Naive B cell (primary cell): ENCODE measurements around the gene NGEF. TPM values are rescaled to one million over a fixed set of nuclear protein-coding genes. Genes with fewer than 3 reads are reported as not detected.
A peak's percentile ranks its signal among the peaks of the same experiment; 100 is the strongest.
"Not testable (repeated sequence)": the region's sequence is repeated elsewhere in the genome, so short reads cannot be mapped to it uniquely, and the experiment has no call there.

Experiments used
- ATAC-seq, 2 donors: fragments of 150-1000 bp; cut with Tn5 transposase; 2 replicates each; pipeline ENCODE4 v1.10.0; 2021; ENCODE audit warnings: low read depth in 2 of 2, mild to moderate bottlenecking in 2 of 2, moderate library complexity in 2 of 2
- DNase-seq: peaks from one replicate; pipeline ENCODE4 v3.0.0; 2022
- H3K27ac Mint-ChIP-seq, 6 donors: one replicate each; pipeline ENCODE4 v1.8.0; 2020 to 2022; ENCODE audit warnings: mild to moderate bottlenecking in 6 of 6, mixed read lengths in 6 of 6, moderate library complexity in 5 of 6, inconsistent platforms in 2 of 6
- H3K27me3 Mint-ChIP-seq, 3 donors: one replicate each; pipeline ENCODE4 v1.8.0; 2021 to 2022; ENCODE audit warnings: mixed read lengths in 3 of 3, mild to moderate bottlenecking in 1 of 3
- H3K36me3 Mint-ChIP-seq, 2 donors: one replicate each; pipeline ENCODE4 v1.8.0; 2020 to 2022; ENCODE audit warnings: mixed read lengths in 2 of 2, inconsistent platforms in 1 of 2, mild to moderate bottlenecking in 1 of 2
- H3K4me1 Mint-ChIP-seq, 3 donors: one replicate each; pipeline ENCODE4 v1.8.0; 2020 to 2022; ENCODE audit warnings: mixed read lengths in 3 of 3, inconsistent platforms in 1 of 3, mild to moderate bottlenecking in 1 of 3, moderate library complexity in 1 of 3
- H3K4me3 Mint-ChIP-seq, 8 donors: one replicate each; pipeline ENCODE4 v1.8.0; 2020 to 2022; ENCODE audit warnings: mild to moderate bottlenecking in 8 of 8, mixed read lengths in 8 of 8, moderate library complexity in 8 of 8, inconsistent platforms in 2 of 8
- H3K9me3 Mint-ChIP-seq, 7 donors: one replicate each; pipeline ENCODE4 v1.8.0; 2020 to 2022; ENCODE audit warnings: mixed read lengths in 7 of 7, mild to moderate bottlenecking in 5 of 7, inconsistent platforms in 2 of 7, moderate library complexity in 1 of 7
- polyA plus RNA-seq, 6 donors: library from polyadenylated mRNA; unstranded; fragments of 300-500 nt; fragmentation: Illumina TruSeq; gene quantifications; one replicate each; pipeline ENCODE4 v1.2.3, GENCODE V29; 2021; ENCODE audit warnings: low read depth in 6 of 6

The NGEF gene
- polyA plus RNA-seq, 6 donors from 2014 or later: 0.74 TPM; not detected in 5

DNA sequence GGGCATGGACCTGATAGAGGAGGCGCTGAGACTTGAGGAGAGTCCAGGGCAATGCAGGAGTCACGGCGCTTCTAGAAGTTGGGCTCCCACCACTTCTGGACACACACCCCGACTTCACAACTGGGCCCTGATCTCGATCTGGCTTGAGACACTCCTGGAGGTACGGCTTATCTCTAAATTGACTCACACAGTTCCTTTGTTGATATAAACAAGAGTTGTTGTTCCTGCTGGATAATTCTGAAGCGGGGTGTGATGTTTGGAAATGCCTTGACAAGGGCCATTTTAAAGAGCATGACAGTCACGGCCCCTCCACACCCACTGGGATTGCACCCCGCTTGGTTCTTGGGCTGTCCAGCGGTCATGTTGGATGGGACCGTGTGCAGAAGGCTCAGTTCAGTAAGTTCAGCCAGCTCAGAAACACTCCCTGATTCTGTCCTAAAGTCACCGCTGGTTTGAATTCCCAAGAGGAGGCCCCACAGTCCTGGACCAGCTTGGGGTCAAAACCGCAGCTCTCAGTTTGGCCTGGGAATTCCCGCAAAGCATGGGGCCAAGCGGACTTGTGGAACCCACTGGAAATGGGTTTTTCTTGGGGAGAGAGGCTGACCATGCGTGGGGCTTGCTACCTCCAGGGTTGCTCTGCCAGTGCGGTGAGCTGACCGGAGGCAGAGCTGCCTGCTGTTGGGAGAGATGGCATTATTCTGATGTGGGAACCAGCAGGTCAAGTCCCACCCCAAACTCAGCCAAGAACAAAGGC lies 10.1 kb upstream of the NGEF start:
- no peak for DNase-seq
- no peaks in the 10 kb centered on the region for H3K36me3 Mint-ChIP-seq
- H3K4me3 Mint-ChIP-seq: no peak overlapping the region
- H3K27me3 Mint-ChIP-seq: no peaks in the 10 kb centered on the region
- ATAC-seq: no peak
- no peak overlapping the region for H3K27ac Mint-ChIP-seq
- H3K4me1 Mint-ChIP-seq: no peaks in the 10 kb centered on the region
- peaks cover 0 to 3% (median 0%) of the 10 kb centered on the region in 7 donors for H3K9me3 Mint-ChIP-seq

DNA sequence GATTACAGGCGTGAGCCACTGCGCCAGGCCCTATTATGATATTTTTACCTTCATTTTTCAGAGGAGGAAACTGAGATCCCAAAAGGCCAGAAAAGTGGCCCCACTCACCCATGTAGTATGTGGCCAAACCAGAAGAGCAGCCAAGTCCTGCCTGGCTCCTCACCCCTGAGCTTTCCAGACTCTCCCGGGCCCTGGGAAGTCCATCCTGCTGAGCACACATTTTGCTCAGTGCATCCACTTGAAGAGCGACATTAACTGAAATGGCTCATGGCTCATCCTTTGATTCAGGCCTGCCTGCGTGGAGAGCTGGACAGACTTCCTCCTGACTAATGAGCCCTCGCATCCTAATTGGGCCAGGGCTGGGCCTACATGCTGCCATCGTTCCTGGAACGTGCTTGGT lies 9.5 kb upstream of the NGEF start:
- Mint-ChIP-seq H3K36me3 (no peaks in the 10 kb centered on the region), H3K27me3 (no peaks in the 10 kb centered on the region), H3K4me1 (no peaks in the 10 kb centered on the region), H3K9me3 (peaks cover 0 to 6% (median under 1%) of the 10 kb centered on the region in 7 donors), H3K4me3 (no peak overlapping the region), H3K27ac (peak overlapping the region in 1 of 6 donors; percentile 47)
- ATAC-seq (no peak), DNase-seq (no peak)

- no peaks in the 10 kb centered on the region for H3K27me3 Mint-ChIP-seq
- no peaks in the 10 kb centered on the region for H3K36me3 Mint-ChIP-seq
- H3K4me3 Mint-ChIP-seq: no peak overlapping the region
- ATAC-seq (no peak), DNase-seq (no peak)
- peaks cover 0 to 9% (median 3%) of the 10 kb centered on the region in 7 donors for H3K9me3 Mint-ChIP-seq
- H3K27ac Mint-ChIP-seq: no peak overlapping the region
- no peaks in the 10 kb centered on the region for H3K4me1 Mint-ChIP-seq
Observed at GRCh38 chr2:233021771-233022170, 8.7 kb upstream of the NGEF start.

DNA sequence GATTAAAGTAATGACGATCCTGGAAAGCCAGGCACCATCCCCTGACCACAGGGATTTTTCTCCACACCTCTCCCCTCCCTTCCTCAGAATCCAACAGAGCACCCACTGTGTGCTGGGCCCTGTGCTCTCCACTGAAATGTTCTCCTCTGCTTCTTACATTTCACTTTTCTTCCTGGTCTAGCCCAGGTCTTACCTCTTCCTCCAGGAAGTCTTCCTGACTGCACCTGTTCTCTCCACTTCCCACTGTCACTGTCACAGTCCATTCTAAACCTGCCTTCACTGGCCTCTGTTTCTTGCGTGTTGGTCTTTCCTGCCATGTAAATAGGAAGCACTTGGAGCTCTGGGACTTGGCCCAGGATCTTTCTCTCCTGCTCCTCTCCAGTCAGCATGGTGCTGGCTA lies 7.4 kb upstream of the NGEF start:
- Mint-ChIP-seq H3K4me1 (no peaks in the 10 kb centered on the region), H3K27me3 (peaks cover 0 to 12% (median 2%) of the 10 kb centered on the region in 3 donors), H3K27ac (peak overlapping the region in 1 of 6 donors; percentile 39), H3K9me3 (peaks cover 0 to 9% (median 3%) of the 10 kb centered on the region in 7 donors), H3K4me3 (no peak overlapping the region), H3K36me3 (peaks cover 0 to 3% of the 10 kb centered on the region in 2 donors)
- ATAC-seq (no peak), DNase-seq (no peak)

GRCh38 chr2:233019610-233020009 lies 6.6 kb upstream of the NGEF start:
- Mint-ChIP-seq H3K36me3 (peaks cover 0 to 12% of the 10 kb centered on the region in 2 donors), H3K27me3 (peaks cover 0 to 17% (median 6%) of the 10 kb centered on the region in 3 donors)
- H3K27ac Mint-ChIP-seq, DNase-seq, H3K9me3 Mint-ChIP-seq, H3K4me3 Mint-ChIP-seq, H3K4me1 Mint-ChIP-seq, ATAC-seq: not testable (repeated sequence)

GRCh38 chr2:233017947-233018346 lies 4.9 kb upstream of the NGEF start:
- H3K27me3 Mint-ChIP-seq: peaks cover 0 to 17% (median 6%) of the 10 kb centered on the region in 3 donors

GRCh38 chr2:233015019-233015645 lies 2.1 kb upstream of the NGEF start:
- DNase-seq: no peak
- Mint-ChIP-seq H3K27ac (no peak overlapping the region), H3K27me3 (peaks cover 7 to 38% (median 21%) of the 10 kb centered on the region in 3 donors), H3K4me1 (peaks cover 11 to 18% (median 12%) of the 10 kb centered on the region in 3 donors), H3K36me3 (peaks cover 0 to 13% of the 10 kb centered on the region in 2 donors), H3K9me3 (peaks cover 0 to 9% (median 6%) of the 10 kb centered on the region in 7 donors), H3K4me3 (no peak overlapping the region)
- ATAC-seq: no peak

More at GRCh38 chr2:233017947-233018346, 4.9 kb upstream of the NGEF start:
- Mint-ChIP-seq H3K4me1 (no peaks in the 10 kb centered on the region), H3K27ac (no peak overlapping the region), H3K4me3 (no peak overlapping the region), H3K36me3 (peaks cover 0 to 13% of the 10 kb centered on the region in 2 donors), H3K9me3 (peaks cover 0 to 9% (median 6%) of the 10 kb centered on the region in 7 donors)
- DNase-seq (no peak), ATAC-seq (no peak)

DNA sequence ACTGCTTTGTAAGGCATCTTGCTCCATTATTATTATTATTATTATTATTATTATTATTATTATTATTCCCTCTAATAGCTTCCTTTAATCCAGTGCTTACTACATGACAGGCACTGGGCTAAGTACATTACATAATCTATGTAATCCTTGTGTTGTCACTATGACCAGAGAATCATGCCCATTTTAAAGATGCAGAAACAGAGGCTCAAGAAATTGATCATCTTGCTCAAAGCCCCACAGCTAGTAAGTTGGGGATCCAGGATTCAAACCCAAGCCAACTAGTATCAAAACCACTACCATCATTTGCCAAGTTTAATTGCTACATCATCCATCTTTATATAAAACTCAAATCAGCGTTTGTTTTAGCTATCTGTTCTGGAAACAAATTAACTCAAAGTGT lies 594 bp upstream of the NGEF start:
- Mint-ChIP-seq H3K27ac (no peak overlapping the region), H3K27me3 (peaks cover 7 to 42% (median 22%) of the 10 kb centered on the region in 3 donors), H3K4me3 (no peak overlapping the region), H3K4me1 (peaks cover 11 to 18% (median 12%) of the 10 kb centered on the region in 3 donors), H3K9me3 (peaks cover 0 to 9% (median 6%) of the 10 kb centered on the region in 7 donors), H3K36me3 (peaks cover 0 to 13% of the 10 kb centered on the region in 2 donors)
- DNase-seq (no peak), ATAC-seq (no peak)

DNA sequence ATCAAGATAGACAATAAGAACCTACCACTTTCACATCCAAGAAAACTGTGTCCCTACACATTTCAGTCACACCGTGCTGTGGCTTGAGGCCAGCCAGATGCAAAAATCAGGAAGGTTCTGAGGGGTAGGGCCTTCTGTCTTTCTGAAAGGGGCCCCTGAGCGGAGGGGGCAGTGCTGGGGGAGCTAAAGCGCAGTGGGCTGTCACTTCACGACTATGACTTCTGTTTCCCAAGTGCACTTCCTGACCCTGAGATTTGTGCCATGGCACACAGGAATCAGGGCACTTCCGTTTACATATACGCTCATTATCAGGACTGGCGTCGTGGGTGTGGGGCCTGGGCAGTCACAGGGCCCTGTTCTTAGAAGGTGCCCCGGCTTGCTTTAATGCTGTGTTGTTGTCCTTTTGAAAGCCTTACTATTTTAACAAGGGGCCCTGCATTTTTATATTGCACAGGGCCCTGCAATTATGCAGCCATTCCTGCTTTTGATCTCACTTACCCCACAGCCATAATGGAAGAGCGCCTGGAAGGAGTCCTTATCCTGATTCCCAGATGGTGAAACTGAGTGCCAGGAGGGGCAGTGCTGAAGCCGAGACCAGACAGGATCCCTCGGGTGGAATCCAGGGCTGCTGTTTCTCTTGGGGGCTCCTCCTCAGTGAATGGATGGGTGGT lies 620 bp downstream of the NGEF start:
- H3K27ac Mint-ChIP-seq: peak overlapping the region in 4 of 6 donors; percentile 15 to 79 (median 72)
- H3K36me3 Mint-ChIP-seq: peaks cover 0 to 13% of the 10 kb centered on the region in 2 donors
- peaks cover 0 to 6% (median 3%) of the 10 kb centered on the region in 7 donors for H3K9me3 Mint-ChIP-seq
- H3K27me3 Mint-ChIP-seq: peaks cover 12 to 42% (median 22%) of the 10 kb centered on the region in 3 donors
- peak overlapping the region in 1 of 8 donors; percentile 35 for H3K4me3 Mint-ChIP-seq
- ATAC-seq: no peak
- DNase-seq: no peak
- H3K4me1 Mint-ChIP-seq: peaks cover 11 to 18% (median 12%) of the 10 kb centered on the region in 3 donors

- Mint-ChIP-seq H3K27ac (peak overlapping the region in 1 of 6 donors; percentile 79), H3K4me3 (no peak overlapping the region), H3K36me3 (peaks cover 0 to 13% of the 10 kb centered on the region in 2 donors), H3K27me3 (peaks cover 12 to 42% (median 22%) of the 10 kb centered on the region in 3 donors), H3K9me3 (peaks cover 0 to 6% (median 0%) of the 10 kb centered on the region in 7 donors), H3K4me1 (peaks cover 11 to 18% (median 12%) of the 10 kb centered on the region in 3 donors)
- DNase-seq (no peak), ATAC-seq (no peak)
Observed at GRCh38 chr2:233011702-233012131, 1.3 kb downstream of the NGEF start.

DNA sequence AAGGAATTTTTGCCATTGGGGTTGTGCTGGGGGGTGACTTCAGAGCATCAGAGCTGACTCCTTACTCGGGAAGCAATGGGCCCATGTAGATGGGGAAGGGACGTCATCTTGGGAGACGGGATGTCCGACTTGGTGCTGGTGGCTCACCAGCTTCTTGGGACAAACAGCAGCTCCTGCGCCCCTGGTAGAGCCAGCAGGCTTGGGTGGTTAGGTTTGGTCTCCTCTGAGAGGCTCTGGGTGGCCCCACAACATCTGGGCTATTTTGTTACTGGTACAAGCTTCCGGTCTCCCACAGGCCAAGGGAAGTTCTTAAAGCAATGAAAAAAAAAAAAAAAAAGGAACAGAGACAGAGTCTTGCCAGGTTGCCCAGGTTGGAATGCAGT lies 1.8 kb downstream of the NGEF start:
- no peak for DNase-seq
- Mint-ChIP-seq H3K4me1 (peaks cover 11 to 18% (median 12%) of the 10 kb centered on the region in 3 donors), H3K27me3 (peaks cover 12 to 37% (median 22%) of the 10 kb centered on the region in 3 donors), H3K4me3 (no peak overlapping the region), H3K9me3 (peaks cover 0 to 6% (median 0%) of the 10 kb centered on the region in 7 donors), H3K27ac (peak overlapping the region in 2 of 6 donors; percentile 26 to 49), H3K36me3 (peaks cover 0 to 13% of the 10 kb centered on the region in 2 donors)
- no peak for ATAC-seq

GRCh38 chr2:233010569-233011267 lies 2.3 kb downstream of the NGEF start:
- ATAC-seq (no peak), DNase-seq (no peak)
- H3K4me3 Mint-ChIP-seq: no peak overlapping the region
- H3K36me3 Mint-ChIP-seq: peaks cover 0 to 13% of the 10 kb centered on the region in 2 donors
- H3K27ac Mint-ChIP-seq: no peak overlapping the region
- peaks cover 11 to 18% (median 12%) of the 10 kb centered on the region in 3 donors for H3K4me1 Mint-ChIP-seq
- peaks cover 0 to 6% (median 0%) of the 10 kb centered on the region in 7 donors for H3K9me3 Mint-ChIP-seq
- peaks cover 12 to 33% (median 22%) of the 10 kb centered on the region in 3 donors for H3K27me3 Mint-ChIP-seq
